PC-3 (cell line): Measurements from ENCODE around the gene EXTL2. TPM values are rescaled to one million over a fixed set of nuclear protein-coding genes. Genes with fewer than 3 reads are reported as not detected.
A peak's percentile ranks its signal among the peaks of the same experiment; 100 is the strongest.
"Not testable (repeated sequence)": the region's sequence is repeated elsewhere in the genome, so short reads cannot be mapped to it uniquely, and the experiment has no call there.

Experiments
- ATAC-seq: fragments of 200-7000 bp; cut with Tn5 transposase; 2 replicates; pipeline ENCODE4 v1.9.1; 2020; ENCODE audit warnings: mild to moderate bottlenecking, moderate library complexity
- BruUV-seq: library from RNA; stranded (reverse); fragments of 400-500 nt; replicated peaks from 2 replicates; lab custom pipeline; 2021; lab: Mats Ljungman, UMichigan
- CTCF ChIA-PET: fragments of 300-600 bp; sonication (Branson Sonifier 250); formaldehyde crosslinking; loops from one replicate; lab custom pipeline; 2022; ENCODE audit warnings: antibody characterized with exemption; lab: Charles Lee
- POLR2A ChIA-PET: fragments of 300-600 bp; sonication (Branson Sonifier 250); formaldehyde crosslinking; loops from one replicate; lab custom pipeline; 2022; ENCODE audit warnings: antibody characterized with exemption; ENCODE audit not compliant: unreplicated experiment; lab: Charles Lee
- DNase-seq: peaks from one replicate; pipeline ENCODE4 v3.0.0-alpha.2; 2015
- H2AFZ ChIP-seq: fragments of 300-600 bp; sonication (generic); 2 replicates; pipeline ENCODE4 v1.6.0; 2016; ENCODE audit warnings: antibody characterized with exemption, low read length
- H3F3A ChIP-seq: fragments of 300-600 bp; sonication (generic); one replicate; pipeline ENCODE4 v1.6.0; 2017; ENCODE audit warnings: antibody characterized with exemption, low read length, control low read depth, mild to moderate bottlenecking; ENCODE audit not compliant: unreplicated experiment
- H3K27ac ChIP-seq: fragments of 300-600 bp; sonication (generic); 2 replicates; pipeline ENCODE4 v1.5.1; 2016; ENCODE audit warnings: mild to moderate bottlenecking, low read length
- H3K27me3 ChIP-seq: fragments of 300-600 bp; sonication (generic); 2 replicates; pipeline ENCODE4 v1.6.1; 2016; ENCODE audit warnings: low read length, mixed read lengths
- H3K36me3 ChIP-seq: fragments of 300-600 bp; sonication (generic); 2 replicates; pipeline ENCODE4 v1.6.1; 2016; ENCODE audit warnings: low read depth, mixed run types, low read length, mixed read lengths
- H3K4me1 ChIP-seq: fragments of 300-600 bp; sonication (generic); 2 replicates; pipeline ENCODE4 v1.5.1; 2016; ENCODE audit warnings: low read length; ENCODE audit not compliant: insufficient read depth
- H3K4me2 ChIP-seq: fragments of 300-600 bp; sonication (generic); 2 replicates; pipeline ENCODE4 v1.6.0; 2016; ENCODE audit warnings: low read length
- H3K4me3 ChIP-seq: fragments of 300-600 bp; sonication (generic); 2 replicates; pipeline ENCODE4 v1.5.1; 2016; ENCODE audit warnings: mild to moderate bottlenecking, low read length, mixed read lengths
- H3K79me2 ChIP-seq: fragments of 300-600 bp; sonication (generic); 2 replicates; pipeline ENCODE4 v1.6.1; 2017; ENCODE audit warnings: low read length, mixed read lengths
- H3K9ac ChIP-seq: fragments of 300-600 bp; sonication (generic); 2 replicates; pipeline ENCODE4 v1.6.0; 2016; ENCODE audit warnings: mild to moderate bottlenecking, low read length
- H3K9me2 ChIP-seq: fragments of 300-600 bp; sonication (generic); replicated peaks from 2 replicates; pipeline ENCODE4 v1.6.1; 2016; ENCODE audit warnings: mixed run types, low read length, mixed read lengths
- H3K9me3 ChIP-seq: fragments of 300-600 bp; sonication (generic); 2 replicates; pipeline ENCODE4 v1.6.1; 2016; ENCODE audit warnings: low read length, mixed read lengths
- H4K20me1 ChIP-seq: fragments of 300-600 bp; sonication (generic); 2 replicates; pipeline ENCODE4 v1.6.1; 2016; ENCODE audit warnings: low read length, mixed read lengths
- CTCF ChIP-seq: fragments of 300-600 bp; sonication (generic); conservative IDR thresholded peaks from 2 replicates; pipeline ENCODE4 v1.5.1; 2017; ENCODE audit warnings: antibody characterized with exemption, low read depth, mild to moderate bottlenecking, low read length
- EZH2 ChIP-seq: fragments of 300-600 bp; sonication (generic); IDR thresholded peaks from one replicate; pipeline ENCODE4 v1.6.1; 2017; ENCODE audit warnings: antibody characterized with exemption, mild to moderate bottlenecking, low read length; ENCODE audit not compliant: unreplicated experiment
- EZH2phosphoT487 ChIP-seq: fragments of 300-600 bp; sonication (generic); IDR thresholded peaks from 2 replicates; pipeline ENCODE4 v1.6.1; 2018; ENCODE audit warnings: mild to moderate bottlenecking, antibody characterized with exemption, low read length, borderline replicate concordance
- intact Hi-C: fragments of 100-400 bp; cut with micrococcal nuclease; formaldehyde crosslinking; loops from 2 replicates; pipeline ENCODE4 v1.9.0; 2023
- total RNA-seq: library from RNA; depleted of rRNA; stranded (reverse); fragments of >200 nt; gene quantifications from 2 replicates; pipeline ENCODE4 v1.2.3, GENCODE V29; 2014

EXTL2 gene
- total RNA-seq, 1 experiment from 2014 or later = 7.5 TPM

GRCh38 chr1:100852976-100853375 lies 41.7 kb downstream of the EXTL2 start:
- Histone ChIP-seq H3K9ac (no peak overlapping the region), H3K9me2 (no peaks in the 10 kb centered on the region), H3K4me3 (no peak overlapping the region), H4K20me1 (no peaks in the 10 kb centered on the region), H3F3A (no peaks in the 10 kb centered on the region), H2AFZ (no peak overlapping the region), H3K9me3 (no peaks in the 10 kb centered on the region), H3K4me2 (no peak overlapping the region), H3K27ac (no peak overlapping the region), H3K4me1 (no peaks in the 10 kb centered on the region), H3K27me3 (no peaks in the 10 kb centered on the region), H3K36me3 (no peaks in the 10 kb centered on the region), H3K79me2 (no peaks in the 10 kb centered on the region)
- ChIA-PET CTCF (interaction anchor here (0.6 kb wide), 1 partner anchor 436 kb away, joined by 3 read pairs; no protein-coding TSS in a partner anchor), POLR2A (no interaction called here)
- intact Hi-C loops = no loop called here
- no TSS peak for BruUV-seq
- no peak for DNase-seq
- ATAC-seq = no peak
- TF ChIP-seq EZH2phosphoT487 = no peak
- no peak for TF ChIP-seq CTCF
- no peak for TF ChIP-seq EZH2

- BruUV-seq = no TSS peak
- H2AFZ ChIP-seq = no peak overlapping the region
- no peaks in the 10 kb centered on the region for H3K9me3 ChIP-seq
- no peaks in the 10 kb centered on the region for H3K9me2 ChIP-seq
- no peak overlapping the region for H3K9ac ChIP-seq
- H3K4me3 ChIP-seq = no peak overlapping the region
- no peak overlapping the region for H3K4me2 ChIP-seq
- H4K20me1 ChIP-seq = no peaks in the 10 kb centered on the region
- H3K27ac ChIP-seq = no peak overlapping the region
- ChIA-PET POLR2A (no interaction called here), CTCF (no interaction called here)
- TF ChIP-seq EZH2 (no peak), EZH2phosphoT487 (no peak), CTCF (no peak)
- no peaks in the 10 kb centered on the region for H3K36me3 ChIP-seq
- DNase-seq (no peak), ATAC-seq (no peak)
- no peaks in the 10 kb centered on the region for H3K27me3 ChIP-seq
- no peaks in the 10 kb centered on the region for H3K79me2 ChIP-seq
- H3F3A ChIP-seq = no peaks in the 10 kb centered on the region
- intact Hi-C loops = no loop called here
- H3K4me1 ChIP-seq = no peaks in the 10 kb centered on the region
Measured at GRCh38 chr1:100851726-100852125, 42.9 kb downstream of the EXTL2 start.

- no peak overlapping the region for H3K9ac ChIP-seq
- no peak overlapping the region for H3K27ac ChIP-seq
- H4K20me1 ChIP-seq = no peaks in the 10 kb centered on the region
- no peaks in the 10 kb centered on the region for H3K27me3 ChIP-seq
- H3K36me3 ChIP-seq = no peaks in the 10 kb centered on the region
- ChIA-PET POLR2A (no interaction called here), CTCF (no interaction called here)
- intact Hi-C loops = no loop called here
- H3K4me2 ChIP-seq = peak overlapping the region; percentile 35
- H3K4me3 ChIP-seq = no peak overlapping the region
- H3K79me2 ChIP-seq = no peaks in the 10 kb centered on the region
- no TSS peak for BruUV-seq
- no peak for DNase-seq
- H3K9me3 ChIP-seq = no peaks in the 10 kb centered on the region
- ATAC-seq = no peak
- H3K9me2 ChIP-seq = no peaks in the 10 kb centered on the region
- no peaks in the 10 kb centered on the region for H3F3A ChIP-seq
- no peak for TF ChIP-seq EZH2phosphoT487
- no peak for TF ChIP-seq EZH2
- no peak for TF ChIP-seq CTCF
- H2AFZ ChIP-seq = peak overlapping the region; percentile 39; the same call in 1 of the 2 replicates
- H3K4me1 ChIP-seq = no peaks in the 10 kb centered on the region
Measured at GRCh38 chr1:100847361-100848082, 47.1 kb downstream of the EXTL2 start.

GRCh38 chr1:100843160-100843559 lies 51.5 kb downstream of the EXTL2 start:
- H3K4me3 ChIP-seq, POLR2A ChIA-PET, BruUV-seq: not testable (repeated sequence)

More at GRCh38 chr1:100843160-100843559, 51.5 kb downstream of the EXTL2 start:
- ATAC-seq, DNase-seq, H3K27me3 ChIP-seq, H3K36me3 ChIP-seq, H3K4me1 ChIP-seq, H3K79me2 ChIP-seq, H3K27ac ChIP-seq, H3K9me2 ChIP-seq, H4K20me1 ChIP-seq, H3F3A ChIP-seq, H3K9me3 ChIP-seq, H2AFZ ChIP-seq, intact Hi-C loops, H3K9ac ChIP-seq, H3K4me2 ChIP-seq, CTCF ChIA-PET: not testable (repeated sequence)
